Activated B cell treated with CpG ODN at 0.5 μM for 24 hours (primary cell): ENCODE measurements around the gene PAPPA. TPM values are rescaled to one million over a fixed set of nuclear protein-coding genes. Genes with fewer than 3 reads are reported as not detected.

Source experiments
- ATAC-seq: fragments of 200-7000 bp; cut with Tn5 transposase; one replicate; pipeline ENCODE4 v1.10.0; 2021; ENCODE audit warnings: low read depth, mild to moderate bottlenecking, moderate library complexity
- CTCF ChIA-PET: fragments of 350-600 bp; sonication (Branson Sonifier 250); formaldehyde crosslinking; loops from one replicate; lab custom pipeline; 2021; ENCODE audit warnings: antibody characterized with exemption; lab: Charles Lee
- POLR2A ChIA-PET: fragments of 350-600 bp; sonication (Branson Sonifier 250); formaldehyde crosslinking; loops from one replicate; lab custom pipeline; 2021; ENCODE audit warnings: antibody characterized with exemption; lab: Charles Lee
- DNase-seq: peaks from one replicate; pipeline ENCODE4 v3.0.0; 2022
- H3K27ac Mint-ChIP-seq: one replicate; pipeline ENCODE4 v1.8.0; 2020; ENCODE audit warnings: mixed read lengths
- H3K27me3 Mint-ChIP-seq: one replicate; pipeline ENCODE4 v1.8.0; 2021; ENCODE audit warnings: mixed read lengths
- H3K36me3 Mint-ChIP-seq: one replicate; pipeline ENCODE4 v1.8.0; 2021; ENCODE audit warnings: low read depth, mixed read lengths
- H3K4me1 Mint-ChIP-seq: one replicate; pipeline ENCODE4 v1.8.0; 2021; ENCODE audit warnings: mixed read lengths
- H3K4me3 Mint-ChIP-seq: one replicate; pipeline ENCODE4 v1.8.0; 2020; ENCODE audit warnings: mild to moderate bottlenecking, mixed read lengths
- H3K9me3 Mint-ChIP-seq: one replicate; pipeline ENCODE4 v1.8.0; 2020; ENCODE audit warnings: mixed read lengths
- CTCF ChIP-seq: fragments of 200-600 bp; IDR thresholded peaks from one replicate; pipeline ENCODE4 v1.8.0; 2022; ENCODE audit warnings: antibody characterized with exemption, mild to moderate bottlenecking
- intact Hi-C: fragments of 100-400 bp; cut with micrococcal nuclease; formaldehyde crosslinking; loops from one replicate; pipeline ENCODE4 v1.15.1; 2024
- total RNA-seq: library from RNA; stranded (reverse); gene quantifications from 2 replicates; pipeline ENCODE4 v1.2.3, GENCODE V29; 2022

PAPPA gene
- total RNA-seq, 1 donor from 2014 or later, result not detected

DNA sequence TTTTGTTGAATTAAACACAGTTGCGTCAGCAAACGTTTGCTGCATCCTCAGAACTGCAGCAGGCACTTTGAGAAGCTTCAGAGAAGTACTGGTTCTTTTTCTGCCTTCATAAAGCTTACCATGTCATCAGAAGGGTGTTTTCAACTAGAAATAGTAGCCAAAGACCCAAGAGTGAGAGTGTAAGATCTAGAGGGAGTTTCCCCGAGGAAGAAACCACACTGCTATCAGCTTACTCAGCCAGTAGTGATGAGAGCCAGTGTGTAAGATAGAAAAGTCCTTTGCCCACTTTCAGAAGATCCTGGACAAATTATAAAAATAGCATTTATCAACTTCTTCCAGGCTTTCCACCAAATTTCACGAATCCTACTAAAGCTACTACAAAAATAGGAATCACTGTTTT lies 154.5 kb downstream of the PAPPA start:
- H3K4me3 Mint-ChIP-seq, result no peak overlapping the region

DNA sequence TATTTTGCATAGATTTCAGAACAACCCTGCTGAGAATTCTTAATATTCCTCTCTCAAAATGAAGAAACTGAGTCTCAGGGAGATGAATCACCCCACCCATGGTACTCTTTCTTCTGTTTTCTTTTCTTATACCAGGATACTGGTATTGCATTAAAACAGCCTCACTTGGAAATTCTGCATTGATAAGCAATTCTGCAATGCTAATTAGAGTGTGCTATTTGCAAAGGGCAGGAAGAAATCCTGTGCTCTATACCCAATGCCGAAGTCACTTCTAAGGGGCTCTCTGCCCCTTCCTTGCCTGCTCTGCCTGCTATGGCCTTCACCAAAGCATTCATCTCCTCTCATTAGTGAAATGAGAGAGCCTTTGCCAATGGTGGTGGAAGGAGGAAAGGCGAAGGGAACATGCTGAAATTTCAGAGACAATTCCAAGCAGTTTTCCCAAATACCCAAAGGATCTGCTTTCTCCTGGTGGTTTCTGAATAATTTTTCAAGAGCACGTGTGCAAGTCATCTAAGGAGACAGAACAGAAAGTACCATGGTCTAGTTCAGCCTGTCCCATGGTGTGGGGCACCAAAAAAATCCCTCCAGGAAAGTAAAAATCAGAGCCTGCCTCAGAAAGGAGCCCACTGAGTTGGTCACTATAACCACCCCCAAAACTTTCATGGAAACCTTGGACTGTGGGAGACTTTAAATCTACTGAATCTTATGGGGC lies 156.5 kb downstream of the PAPPA start:
- intact Hi-C loops, result no loop called here
- no peaks in the 10 kb centered on the region for H3K36me3 Mint-ChIP-seq
- no peak overlapping the region for H3K4me3 Mint-ChIP-seq
- ATAC-seq (no peak), DNase-seq (no peak)
- no peaks in the 10 kb centered on the region for H3K27me3 Mint-ChIP-seq
- ChIA-PET POLR2A (no interaction called here), CTCF (no interaction called here)
- H3K27ac Mint-ChIP-seq, result no peak overlapping the region
- H3K4me1 Mint-ChIP-seq, result no peaks in the 10 kb centered on the region
- H3K9me3 Mint-ChIP-seq, result no peaks in the 10 kb centered on the region
- no peak for TF ChIP-seq CTCF

More for the DNA sequence above, 154.5 kb downstream of the PAPPA start:
- intact Hi-C loops, result no loop called here
- POLR2A ChIA-PET, result no interaction called here
- no peaks in the 10 kb centered on the region for H3K36me3 Mint-ChIP-seq
- no peak for DNase-seq
- no peaks in the 10 kb centered on the region for H3K4me1 Mint-ChIP-seq
- ATAC-seq, result no peak
- no peak for TF ChIP-seq CTCF
- CTCF ChIA-PET, result no interaction called here
- no peaks in the 10 kb centered on the region for H3K27me3 Mint-ChIP-seq
- no peak overlapping the region for H3K27ac Mint-ChIP-seq
- H3K9me3 Mint-ChIP-seq, result no peaks in the 10 kb centered on the region

- no peak for ATAC-seq
- Mint-ChIP-seq H3K27ac (no peak overlapping the region), H3K27me3 (no peaks in the 10 kb centered on the region), H3K9me3 (no peaks in the 10 kb centered on the region), H3K4me3 (no peak overlapping the region), H3K4me1 (no peaks in the 10 kb centered on the region), H3K36me3 (no peaks in the 10 kb centered on the region)
- POLR2A ChIA-PET, result no interaction called here
- DNase-seq, result no peak
- intact Hi-C loops, result no loop called here
- CTCF ChIA-PET, result no interaction called here
- no peak for TF ChIP-seq CTCF
Observed at GRCh38 chr9:116312221-116312620, 158.6 kb downstream of the PAPPA start.

- Mint-ChIP-seq H3K9me3 (no peaks in the 10 kb centered on the region), H3K4me1 (no peaks in the 10 kb centered on the region), H3K36me3 (no peaks in the 10 kb centered on the region), H3K27ac (no peak overlapping the region), H3K27me3 (no peaks in the 10 kb centered on the region), H3K4me3 (no peak overlapping the region)
- ChIA-PET POLR2A (no interaction called here), CTCF (no interaction called here)
- intact Hi-C loops, result no loop called here
- TF ChIP-seq CTCF, result no peak
- no peak for ATAC-seq
- DNase-seq, result no peak
Observed at GRCh38 chr9:116313638-116314037, 160.0 kb downstream of the PAPPA start.

GRCh38 chr9:116316246-116316645 lies 162.7 kb downstream of the PAPPA start:
- CTCF ChIA-PET, result no interaction called here
- no peak overlapping the region for H3K4me3 Mint-ChIP-seq
- TF ChIP-seq CTCF, result no peak
- no peaks in the 10 kb centered on the region for H3K36me3 Mint-ChIP-seq
- H3K27ac Mint-ChIP-seq, result no peak overlapping the region
- POLR2A ChIA-PET, result no interaction called here
- H3K4me1 Mint-ChIP-seq, result no peaks in the 10 kb centered on the region
- intact Hi-C loops, result no loop called here
- no peak for ATAC-seq
- DNase-seq, result no peak
- no peaks in the 10 kb centered on the region for H3K9me3 Mint-ChIP-seq
- H3K27me3 Mint-ChIP-seq, result no peaks in the 10 kb centered on the region
